ENCODE results near the gene RGCC. TPM values are rescaled to one million over a fixed set of nuclear protein-coding genes. Genes with fewer than 3 reads are reported as not detected.

Gene RGCC
- total and polyA plus RNA-seq, 4 experiments from 2014 or later: 137 to 156 (median 150) TPM

- intact Hi-C loops (cut with micrococcal nuclease): no loop called here
Observed at GRCh38 chr13:41491436-41491835, 34.1 kb downstream of the RGCC start.

GRCh38 chr13:41492432-41493260 is 35.3 kb downstream of the RGCC start:
- Mint-ChIP-seq H3K27me3 (no peaks in the 10 kb centered on the region), H3K9me3 (peaks cover 0 to 3% (median 0%) of the 10 kb centered on the region in 8 donors), H3K27ac (peak overlapping the region; percentile 97 to 98 (median 97)), H3K4me1 (peaks cover 39 to 68% (median 52%) of the 10 kb centered on the region in 4 donors), H3K36me3 (peaks cover 0 to 3% of the 10 kb centered on the region in 2 donors), H3K4me3 (peak overlapping the region; percentile 61 to 85 (median 74))
- no peaks in the 10 kb centered on the region for H3K36me3 ChIP-seq (ENCODE audit: insufficient read depth, low read length)
- peaks cover 77% of the 10 kb centered on the region for H3K4me1 ChIP-seq (ENCODE audit: insufficient read depth, low read length)
- peak; percentile 52 to 58 (median 57) for DNase-seq
- no peaks in the 10 kb centered on the region for H3K9me3 ChIP-seq (ENCODE audit: control insufficient read depth in 1 of 2, low read length in 2 of 2)
- H3K27me3 ChIP-seq (ENCODE audit: insufficient read depth, low read length): no peaks in the 10 kb centered on the region
- ChIA-PET CTCF (ENCODE audit: partially characterized antibody) (interaction anchor here (0.8 to 4.6 kb wide), 7 partner anchors 22 to 160 kb away, joined by 3 to 51 read pairs (median 5); partner anchors contain the start of gene RGCC), POLR2A (ENCODE audit: partially characterized antibody) (interaction anchor here (0.7 to 8.1 kb wide), 11 partner anchors 9 to 136 kb away, joined by 3 to 130 read pairs (median 4); partner anchors contain the start of gene RGCC)
- peak overlapping the region; percentile 57 for H3K27ac ChIP-seq (ENCODE audit: low read depth, low read length)
- peak overlapping the region; percentile 1 to 56 for H3K4me3 ChIP-seq (ENCODE audit: low read length in 2 of 2)
- intact Hi-C loops (cut with micrococcal nuclease): loop anchor here (1.0 kb wide), 2 partner anchors 10 to 27 kb away; no protein-coding TSS in a partner anchor

More at GRCh38 chr13:41491436-41491835, 34.1 kb downstream of the RGCC start:
- Histone ChIP-seq H3K4me1 (ENCODE audit: insufficient read depth, low read length) (peaks cover 69% of the 10 kb centered on the region), H3K4me3 (ENCODE audit: low read length in 2 of 2) (no peak overlapping the region), H3K27ac (ENCODE audit: low read depth, low read length) (peak overlapping the region; percentile 57), H3K27me3 (ENCODE audit: insufficient read depth, low read length) (no peaks in the 10 kb centered on the region), H3K9me3 (ENCODE audit: control insufficient read depth in 1 of 2, low read length in 2 of 2) (no peaks in the 10 kb centered on the region), H3K36me3 (ENCODE audit: insufficient read depth, low read length) (no peaks in the 10 kb centered on the region)
- H3K9me3 Mint-ChIP-seq: peaks cover 0 to 6% (median 1%) of the 10 kb centered on the region in 8 donors
- H3K27me3 Mint-ChIP-seq: no peaks in the 10 kb centered on the region
- H3K4me3 Mint-ChIP-seq: peak overlapping the region in 5 of 8 donors; percentile 54 to 83 (median 74)
- H3K4me1 Mint-ChIP-seq: peaks cover 37 to 63% (median 46%) of the 10 kb centered on the region in 4 donors
- ChIA-PET POLR2A (ENCODE audit: partially characterized antibody) (interaction anchor here (1.5 to 8.1 kb wide), 5 partner anchors 10 to 33 kb away, joined by 4 to 130 read pairs (median 34); partner anchors contain the start of gene RGCC), CTCF (ENCODE audit: partially characterized antibody) (interaction anchor here (0.6 to 4.6 kb wide), 8 partner anchors 9 to 161 kb away, joined by 3 to 51 read pairs (median 6); partner anchors contain the start of gene RGCC)
- DNase-seq: no peak
- H3K27ac Mint-ChIP-seq: peak overlapping the region; percentile 97 to 98 (median 97)
- peaks cover 0 to 3% of the 10 kb centered on the region in 2 donors for H3K36me3 Mint-ChIP-seq

- H3K4me3 Mint-ChIP-seq: peak overlapping the region in 2 of 8 donors; percentile 26 to 81
- H3K4me1 Mint-ChIP-seq: peaks cover 38 to 69% (median 59%) of the 10 kb centered on the region in 4 donors
- H3K27me3 Mint-ChIP-seq: no peaks in the 10 kb centered on the region
- ChIA-PET CTCF (ENCODE audit: partially characterized antibody) (interaction anchor here (1.0 to 4.6 kb wide), 3 partner anchors 35 to 159 kb away, joined by 3 to 51 read pairs (median 3); partner anchors contain the start of gene RGCC), POLR2A (ENCODE audit: partially characterized antibody) (interaction anchor here (0.6 to 7.7 kb wide), 5 partner anchors 10 to 98 kb away, joined by 3 to 130 read pairs (median 6); no protein-coding TSS in a partner anchor)
- intact Hi-C loops (cut with micrococcal nuclease): no loop called here
- H3K27ac Mint-ChIP-seq: peak overlapping the region; percentile 97 to 98 (median 97)
- Histone ChIP-seq H3K27ac (ENCODE audit: low read depth, low read length) (no peak overlapping the region), H3K4me1 (ENCODE audit: insufficient read depth, low read length) (peaks cover 72% of the 10 kb centered on the region), H3K36me3 (ENCODE audit: insufficient read depth, low read length) (no peaks in the 10 kb centered on the region), H3K9me3 (ENCODE audit: control insufficient read depth in 1 of 2, low read length in 2 of 2) (no peaks in the 10 kb centered on the region), H3K27me3 (ENCODE audit: insufficient read depth, low read length) (no peaks in the 10 kb centered on the region), H3K4me3 (ENCODE audit: low read length in 2 of 2) (no peak overlapping the region)
- H3K36me3 Mint-ChIP-seq: peaks cover 0 to 3% of the 10 kb centered on the region in 2 donors
- H3K9me3 Mint-ChIP-seq: peaks cover 0 to 3% (median 0%) of the 10 kb centered on the region in 8 donors
- no peak for DNase-seq
Observed at GRCh38 chr13:41494202-41494601, 36.9 kb downstream of the RGCC start.

GRCh38 chr13:41495044-41495443 is 37.7 kb downstream of the RGCC start:
- Histone ChIP-seq H3K4me3 (ENCODE audit: low read length in 2 of 2) (no peak overlapping the region), H3K27ac (ENCODE audit: low read depth, low read length) (no peak overlapping the region), H3K27me3 (ENCODE audit: insufficient read depth, low read length) (no peaks in the 10 kb centered on the region), H3K36me3 (ENCODE audit: insufficient read depth, low read length) (no peaks in the 10 kb centered on the region), H3K9me3 (ENCODE audit: control insufficient read depth in 1 of 2, low read length in 2 of 2) (no peaks in the 10 kb centered on the region), H3K4me1 (ENCODE audit: insufficient read depth, low read length) (peaks cover 80% of the 10 kb centered on the region)
- Mint-ChIP-seq H3K27me3 (no peaks in the 10 kb centered on the region), H3K36me3 (peaks cover 0 to 3% of the 10 kb centered on the region in 2 donors), H3K4me1 (peaks cover 43 to 77% (median 65%) of the 10 kb centered on the region in 4 donors), H3K27ac (peak overlapping the region in 5 of 7 donors; percentile 50 to 98 (median 88)), H3K9me3 (peaks cover 0 to 3% (median 0%) of the 10 kb centered on the region in 8 donors), H3K4me3 (peak overlapping the region in 1 of 8 donors; percentile 20)
- no peak for DNase-seq
- POLR2A ChIA-PET (ENCODE audit: partially characterized antibody): interaction anchor here (0.6 to 7.7 kb wide), 6 partner anchors 21 to 98 kb away, joined by 3 to 130 read pairs (median 3); no protein-coding TSS in a partner anchor
- intact Hi-C loops (cut with micrococcal nuclease): no loop called here
- CTCF ChIA-PET (ENCODE audit: partially characterized antibody): interaction anchor here (1.0 to 8.8 kb wide), 5 partner anchors 30 to 158 kb away, joined by 3 to 69 read pairs (median 3); partner anchors contain the start of gene RGCC

- intact Hi-C loops (cut with micrococcal nuclease): no loop called here
- ChIA-PET CTCF (ENCODE audit: partially characterized antibody) (interaction anchor here (1.1 to 8.8 kb wide), 3 partner anchors 14 to 37 kb away, joined by 3 to 69 read pairs (median 4); partner anchors contain the start of gene RGCC), POLR2A (ENCODE audit: partially characterized antibody) (interaction anchor here (1.0 to 7.7 kb wide), 3 partner anchors 20 to 38 kb away, joined by 3 to 130 read pairs (median 48); partner anchors contain the start of gene RGCC)
- Mint-ChIP-seq H3K4me3 (peak overlapping the region in 1 of 8 donors; percentile 25), H3K9me3 (no peaks in the 10 kb centered on the region), H3K4me1 (peaks cover 53 to 80% (median 73%) of the 10 kb centered on the region in 4 donors), H3K36me3 (no peaks in the 10 kb centered on the region), H3K27me3 (no peaks in the 10 kb centered on the region), H3K27ac (peak overlapping the region in 2 of 7 donors; percentile 30 to 78)
- H3K9me3 ChIP-seq (ENCODE audit: control insufficient read depth in 1 of 2, low read length in 2 of 2): no peaks in the 10 kb centered on the region
- H3K4me3 ChIP-seq (ENCODE audit: low read length in 2 of 2): no peak overlapping the region
- H3K27me3 ChIP-seq (ENCODE audit: insufficient read depth, low read length): no peaks in the 10 kb centered on the region
- no peak overlapping the region for H3K27ac ChIP-seq (ENCODE audit: low read depth, low read length)
- peaks cover 81% of the 10 kb centered on the region for H3K4me1 ChIP-seq (ENCODE audit: insufficient read depth, low read length)
- H3K36me3 ChIP-seq (ENCODE audit: insufficient read depth, low read length): no peaks in the 10 kb centered on the region
- no peak for DNase-seq
Observed at GRCh38 chr13:41496420-41497234, 39.3 kb downstream of the RGCC start.

GRCh38 chr13:41497436-41497835 is 40.1 kb downstream of the RGCC start:
- CTCF ChIA-PET (ENCODE audit: partially characterized antibody): interaction anchor here (1.0 to 8.8 kb wide), 3 partner anchors 14 to 38 kb away, joined by 3 to 69 read pairs (median 4); partner anchors contain the start of gene RGCC
- no peak for DNase-seq
- no peaks in the 10 kb centered on the region for H3K9me3 Mint-ChIP-seq
- no peaks in the 10 kb centered on the region for H3K36me3 Mint-ChIP-seq
- peak overlapping the region in 5 of 7 donors; percentile 18 to 50 (median 21) for H3K27ac Mint-ChIP-seq
- peaks cover 81% of the 10 kb centered on the region for H3K4me1 ChIP-seq (ENCODE audit: insufficient read depth, low read length)
- intact Hi-C loops (cut with micrococcal nuclease): no loop called here
- H3K4me1 Mint-ChIP-seq: peaks cover 51 to 80% (median 72%) of the 10 kb centered on the region in 4 donors
- H3K4me3 ChIP-seq (ENCODE audit: low read length in 2 of 2): no peak overlapping the region
- H3K27me3 ChIP-seq (ENCODE audit: insufficient read depth, low read length): no peaks in the 10 kb centered on the region
- no peaks in the 10 kb centered on the region for H3K27me3 Mint-ChIP-seq
- H3K27ac ChIP-seq (ENCODE audit: low read depth, low read length): no peak overlapping the region
- H3K9me3 ChIP-seq (ENCODE audit: control insufficient read depth in 1 of 2, low read length in 2 of 2): no peaks in the 10 kb centered on the region
- peak overlapping the region in 1 of 8 donors; percentile 37 for H3K4me3 Mint-ChIP-seq
- no peaks in the 10 kb centered on the region for H3K36me3 ChIP-seq (ENCODE audit: insufficient read depth, low read length)
- POLR2A ChIA-PET (ENCODE audit: partially characterized antibody): interaction anchor here (0.6 to 7.7 kb wide), 4 partner anchors 20 to 39 kb away, joined by 3 to 130 read pairs (median 26); partner anchors contain the start of gene RGCC
